Cerebellar cortex (tissue), 1 donor: ENCODE data around the gene SEPTIN1.

Experiments
- DNase-seq: peaks from one replicate; pipeline ENCODE4 v3.0.0-alpha.2; 2015; ENCODE audit warnings: low spot score

The SEPTIN1 gene

GRCh38 chr16:30377050-30377811 lies 5.1 kb downstream of the SEPTIN1 start:
- no peak for DNase-seq

GRCh38 chr16:30376461-30376902 lies 5.9 kb downstream of the SEPTIN1 start:
- DNase-seq: no peak

DNA sequence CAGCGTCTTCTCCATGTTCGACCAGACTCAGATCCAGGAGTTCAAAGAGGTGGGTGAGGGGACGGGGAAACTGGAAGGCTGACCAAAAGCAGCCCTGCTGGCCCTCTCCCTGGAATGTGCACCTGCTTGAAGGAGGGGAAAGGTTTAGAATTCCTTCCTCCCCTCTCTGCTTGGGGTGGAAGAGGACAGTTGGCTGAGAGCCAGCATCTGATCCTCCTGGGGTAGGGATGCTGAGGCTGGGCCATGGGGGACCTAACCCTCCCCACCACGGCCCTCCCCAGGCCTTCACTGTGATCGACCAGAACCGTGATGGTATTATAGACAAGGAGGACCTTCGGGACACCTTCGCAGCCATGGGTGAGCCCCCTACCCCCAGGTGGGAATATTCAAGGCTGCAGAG lies 6.5 kb downstream of the SEPTIN1 start:
- no peak for DNase-seq

DNA sequence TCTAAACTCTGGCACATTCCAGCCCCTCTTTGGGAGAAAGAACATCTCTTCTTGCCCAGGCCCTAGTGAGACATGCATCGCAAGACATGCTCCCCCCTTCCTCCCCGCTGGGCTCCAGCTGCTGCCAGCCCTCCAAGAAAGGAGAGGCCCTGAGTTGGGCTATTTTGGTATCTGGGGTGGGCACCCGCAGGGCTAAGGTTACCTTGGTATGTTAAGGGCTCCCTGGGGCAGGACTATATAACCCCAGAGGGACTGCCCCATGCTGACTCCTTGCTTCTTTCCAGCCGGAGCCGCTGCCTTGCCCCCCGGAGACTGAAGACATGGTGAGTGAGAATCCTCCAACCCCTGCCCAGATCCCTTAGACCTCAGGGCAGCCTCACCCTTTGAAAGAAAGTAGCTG lies 7.8 kb downstream of the SEPTIN1 start, which contains the start of gene MYL11:
Gene MYL11, plus strand, starts transcription at position 265 of the 400 bp plus-strand sequence. Its CDS starts 56 bp downstream, at position 321.
- no peak for DNase-seq

DNA sequence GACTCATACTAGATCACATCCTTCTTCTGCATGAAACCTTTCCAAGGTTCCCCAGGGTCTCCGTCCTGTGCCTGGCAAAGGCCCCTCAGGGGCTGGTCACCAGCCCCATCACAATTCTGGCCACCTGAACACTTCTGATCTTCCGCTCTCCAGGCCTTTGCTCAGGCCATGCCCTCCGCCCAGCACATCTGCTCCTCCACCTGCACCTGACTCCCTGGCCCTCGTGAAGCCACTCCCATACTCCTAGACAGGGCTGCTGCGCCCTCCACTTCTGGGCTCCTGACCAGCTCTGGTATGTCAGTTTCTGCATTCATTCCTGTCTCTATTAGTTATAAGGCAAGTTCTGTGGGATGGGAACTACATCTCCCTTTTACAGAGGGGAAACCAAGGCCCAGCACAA lies 9.6 kb downstream of the SEPTIN1 start:
- DNase-seq: no peak

DNA sequence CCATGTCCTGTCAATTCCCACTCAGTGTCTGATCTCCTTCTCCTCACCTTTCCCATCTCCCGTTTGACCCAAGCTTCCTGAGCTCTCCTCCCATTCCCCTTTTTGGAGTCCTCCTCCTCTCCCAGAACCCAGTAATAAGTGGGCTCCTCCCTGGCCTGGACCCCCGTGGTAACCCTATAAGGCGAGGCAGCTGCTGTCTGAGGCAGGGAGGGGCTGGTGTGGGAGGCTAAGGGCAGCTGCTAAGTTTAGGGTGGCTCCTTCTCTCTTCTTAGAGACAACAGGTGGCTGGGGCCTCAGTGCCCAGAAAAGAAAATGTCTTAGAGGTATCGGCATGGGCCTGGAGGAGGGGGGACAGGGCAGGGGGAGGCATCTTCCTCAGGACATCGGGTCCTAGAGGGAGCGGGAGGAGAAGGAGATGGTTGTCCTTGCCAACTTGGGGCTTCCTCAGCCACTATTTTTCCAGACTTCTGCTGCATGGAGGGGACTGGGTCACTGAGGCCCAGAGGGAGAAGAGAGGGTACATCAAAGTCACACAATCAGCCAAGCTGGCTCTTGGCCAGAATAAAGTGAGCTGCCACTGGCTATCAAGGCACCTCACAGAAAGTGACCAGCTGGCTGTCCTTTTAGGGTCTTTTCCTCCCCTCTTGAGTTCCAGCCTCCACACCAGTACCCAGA lies 10.2 kb downstream of the SEPTIN1 start:
- no peak for DNase-seq

DNA sequence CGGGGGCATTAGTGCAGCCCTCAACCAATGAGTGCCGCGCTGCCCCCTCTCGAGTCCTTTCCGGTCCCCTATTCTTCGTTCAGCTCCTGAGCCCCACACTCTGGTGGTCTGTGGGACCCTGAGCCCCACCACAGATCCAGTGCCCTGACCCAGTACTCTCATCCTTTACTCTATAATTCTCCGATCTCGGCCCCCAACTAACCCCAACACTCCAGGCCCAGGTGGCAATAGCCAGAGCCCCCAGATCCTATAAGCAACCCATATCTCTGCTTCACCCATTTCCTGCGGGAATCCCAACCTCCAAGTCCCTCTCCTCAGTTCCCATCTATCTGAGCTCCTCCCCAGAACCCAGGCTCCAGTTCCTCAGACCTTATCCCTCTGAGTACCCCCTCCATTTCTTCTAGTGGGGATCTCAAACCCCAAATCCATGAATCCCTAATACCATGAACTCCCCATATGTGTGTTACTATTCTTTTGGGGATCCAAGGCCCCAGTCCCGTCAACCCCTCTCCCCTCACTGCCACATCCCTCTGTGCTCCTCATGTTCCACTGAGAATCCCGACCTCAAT lies 11.0 kb downstream of the SEPTIN1 start:
- DNase-seq: no peak

GRCh38 chr16:30370456-30371247 lies 11.7 kb downstream of the SEPTIN1 start, which contains the start of gene TBC1D10B:
TSS of gene TBC1D10B (minus strand) at chr16:30370494. CDS start at chr16:30370183, 311 bp downstream.
- peak; percentile 100 for DNase-seq

DNA sequence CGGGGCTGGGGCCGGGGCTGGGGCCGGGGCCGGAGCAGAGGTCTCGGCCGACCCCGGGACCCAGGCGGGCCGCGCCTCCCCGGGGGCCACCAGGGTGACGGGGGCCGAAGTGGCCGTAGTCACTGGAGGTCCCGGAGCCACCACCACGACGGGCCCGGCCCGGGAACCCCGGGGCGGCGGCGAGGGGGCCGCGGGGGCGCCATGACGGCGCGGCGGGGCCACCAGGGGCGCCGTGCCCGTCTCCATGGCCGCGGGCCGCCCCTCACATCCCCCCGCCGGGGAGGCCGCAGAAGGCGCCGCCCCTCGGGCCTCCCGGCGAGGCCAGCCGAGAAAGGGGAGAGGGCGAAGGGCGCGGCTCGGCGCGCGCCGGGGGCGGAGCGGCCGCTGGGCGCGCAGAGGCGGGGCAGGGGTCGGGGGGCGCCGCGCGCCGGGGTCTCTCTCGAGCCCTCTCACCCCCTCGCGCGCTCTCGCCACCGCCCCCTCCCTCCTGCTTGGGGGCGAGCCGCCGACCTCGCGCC lies 12.4 kb downstream of the SEPTIN1 start:
- no peak for DNase-seq

- no peak for DNase-seq
These were observed 13.0 kb downstream of the SEPTIN1 start for GRCh38 chr16:30369091-30369937.

DNA sequence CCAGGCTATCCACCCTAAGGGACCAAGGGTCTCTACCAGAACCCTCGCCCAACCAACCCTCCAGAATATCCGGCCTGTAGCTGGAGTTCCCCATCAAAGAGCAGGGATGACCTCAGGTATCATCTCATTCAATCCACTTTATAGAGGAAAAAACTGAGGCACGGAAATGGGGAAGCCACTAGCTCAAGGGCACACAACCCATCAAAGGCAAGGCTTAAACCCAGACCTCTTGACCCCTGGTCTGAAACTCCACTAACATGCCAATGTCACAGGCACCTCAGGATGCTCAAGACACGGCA lies 13.6 kb downstream of the SEPTIN1 start:
- DNase-seq: no peak

DNA sequence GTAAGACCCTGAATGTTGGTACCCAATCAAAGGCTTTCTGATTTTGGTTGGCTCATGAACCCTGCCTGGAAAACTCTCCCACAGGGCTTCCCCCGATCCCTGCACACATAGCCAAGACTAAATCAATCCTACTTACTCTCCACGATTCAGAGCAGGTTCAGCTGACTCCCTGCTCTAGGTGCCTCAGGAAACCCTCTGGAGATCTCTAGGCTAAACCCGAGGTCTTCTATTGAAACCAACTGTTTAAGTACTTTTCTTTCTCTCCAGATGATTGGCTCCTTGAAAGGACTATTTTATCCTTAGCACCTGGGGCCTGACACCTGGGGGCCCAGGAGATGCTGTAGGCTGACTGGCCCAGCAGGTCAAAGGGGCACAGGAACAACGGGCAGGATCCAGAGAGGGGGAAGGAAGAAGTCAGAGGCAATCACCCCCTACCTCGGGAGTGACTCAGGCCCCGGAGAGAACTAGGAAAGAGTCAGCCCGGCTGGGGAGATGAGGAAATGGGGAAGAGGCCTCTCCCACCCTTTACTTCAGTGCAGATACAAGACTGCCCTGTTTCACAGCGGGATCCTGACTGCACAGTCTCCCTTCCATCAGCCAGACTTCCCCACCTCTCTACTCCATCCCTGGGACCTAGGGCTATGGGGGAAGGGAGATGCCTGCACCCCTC lies 14.1 kb downstream of the SEPTIN1 start:
- no peak for DNase-seq

- no peak for DNase-seq
These were observed 14.9 kb downstream of the SEPTIN1 start for GRCh38 chr16:30367349-30368009.

- DNase-seq: no peak
These were observed 15.8 kb downstream of the SEPTIN1 start for GRCh38 chr16:30366511-30366910.

DNA sequence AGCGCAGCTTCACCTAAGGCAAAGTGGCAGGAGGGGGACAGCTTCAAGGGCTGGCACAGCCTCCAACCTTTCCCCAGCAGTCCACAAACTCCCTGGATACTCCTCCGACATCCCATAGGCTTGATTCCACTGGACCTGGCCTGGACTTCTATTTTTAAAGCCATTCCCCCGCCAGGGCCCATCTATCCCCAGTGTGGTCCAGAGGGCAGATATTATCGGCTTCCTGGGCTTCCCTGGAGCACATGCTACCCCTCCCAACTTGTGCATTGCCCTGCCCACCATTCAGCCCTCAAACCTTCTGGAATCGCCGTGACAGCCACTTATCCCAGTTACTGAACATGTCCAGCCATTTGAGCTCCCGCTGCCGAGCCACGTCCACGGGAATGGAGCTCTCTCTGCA lies 17.2 kb downstream of the SEPTIN1 start:
- DNase-seq: no peak

DNA sequence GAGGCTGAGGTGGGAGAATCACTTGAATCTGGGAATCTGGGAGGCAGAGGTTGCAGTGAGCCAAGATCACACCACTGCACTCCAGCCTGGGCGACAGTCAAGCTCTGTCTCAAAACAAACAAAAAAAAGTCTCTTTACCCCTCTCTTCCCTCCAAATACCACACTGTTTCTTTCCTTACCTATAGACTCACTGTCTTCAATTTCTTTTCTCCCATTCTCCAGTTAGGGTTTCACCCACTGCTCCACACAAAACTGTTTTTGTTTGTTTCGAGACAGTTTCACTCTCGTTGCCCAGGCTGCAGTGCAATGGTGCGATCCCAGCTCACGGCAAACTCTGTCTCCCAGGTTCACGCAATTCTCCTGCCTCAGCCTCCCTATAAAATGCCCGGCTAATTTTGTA lies 21.2 kb downstream of the SEPTIN1 start:
- no peak for DNase-seq

- DNase-seq: no peak
These were observed 22.5 kb downstream of the SEPTIN1 start for GRCh38 chr16:30359871-30360170.

DNA sequence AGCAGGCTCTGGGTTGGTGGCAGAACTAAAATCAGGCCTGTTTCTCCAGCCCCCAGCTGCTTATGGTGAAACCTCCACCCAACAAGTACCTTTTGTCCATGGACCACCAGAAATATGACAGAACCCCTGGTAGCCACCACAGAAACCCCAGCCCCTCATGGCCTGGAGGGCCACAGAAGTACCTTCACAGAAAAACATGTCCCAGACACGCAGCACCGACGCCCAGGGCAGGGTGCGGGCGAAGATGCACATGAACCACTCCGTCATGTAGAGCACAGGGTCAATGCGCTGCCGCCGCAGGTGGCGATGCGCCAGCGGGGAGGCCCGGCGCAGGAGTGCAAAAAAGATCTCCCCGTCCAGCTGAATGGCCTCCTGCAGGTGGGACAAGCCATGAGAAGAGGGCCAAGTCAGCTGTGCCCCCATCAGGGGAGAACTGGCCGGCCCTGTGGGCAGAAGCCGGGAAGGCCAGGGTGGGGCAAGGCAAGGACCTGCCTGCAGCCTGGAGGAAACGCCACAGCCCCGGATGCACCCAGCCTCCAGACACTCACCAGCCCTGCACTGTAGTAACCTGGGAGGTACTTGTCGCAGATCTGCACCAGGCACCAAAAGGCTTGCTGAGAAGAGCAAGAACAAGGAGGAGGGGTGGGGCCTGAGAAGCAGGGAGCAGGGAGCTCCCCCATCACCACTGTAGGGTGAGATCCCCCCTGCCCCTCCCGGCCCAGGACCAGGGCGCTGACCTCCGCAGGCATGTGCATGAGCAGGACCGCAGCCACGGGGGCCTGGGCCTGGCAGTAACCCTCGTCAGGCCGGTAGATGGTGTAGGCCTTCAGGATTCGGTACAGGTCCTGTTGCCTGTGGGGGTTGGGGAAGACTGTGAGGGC lies 23.1 kb downstream of the SEPTIN1 start:
- no peak for DNase-seq

GRCh38 chr16:30358577-30358936 lies 23.8 kb downstream of the SEPTIN1 start:
- no peak for DNase-seq
